ENCODE results near the gene ATL2. TPM values are rescaled to one million over a fixed set of nuclear protein-coding genes. Genes with fewer than 3 reads are reported as not detected.

The ATL2 gene
- total RNA-seq, 1 experiment from 2014 or later: 66.7 TPM

DNA sequence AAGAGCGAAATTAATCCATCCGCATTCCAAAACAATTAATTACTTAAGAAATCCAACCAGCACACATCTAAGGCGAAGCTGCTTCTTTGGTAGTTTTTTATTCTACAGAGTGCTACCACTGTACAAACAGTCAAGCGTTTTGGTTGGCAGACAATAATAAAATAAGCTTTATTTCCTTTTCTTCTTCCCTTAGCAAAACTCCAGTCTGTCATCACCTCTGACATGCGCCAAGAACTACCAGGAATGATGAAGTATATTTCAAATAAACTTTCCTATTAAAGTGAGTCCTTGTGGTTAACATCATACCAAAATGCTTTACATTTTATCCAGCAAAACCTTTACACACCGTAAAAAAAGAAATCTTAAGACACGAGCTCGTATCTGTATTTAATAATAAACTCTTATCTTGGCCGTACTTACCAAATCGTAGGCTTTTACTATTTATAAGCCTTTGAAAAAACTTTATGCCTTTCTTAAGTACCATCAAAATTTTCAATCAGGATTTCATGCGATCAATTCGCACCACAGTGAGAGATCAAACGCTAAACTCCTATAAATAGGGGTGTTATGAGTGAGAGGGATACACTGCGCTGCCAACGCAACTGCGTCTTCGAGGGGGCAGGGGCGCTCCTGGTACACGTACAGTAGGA lies 1.3 kb downstream of the ATL2 start:
- DNase-seq: no peak
- Histone ChIP-seq H3T11ph (ENCODE audit: low read length) (no peak overlapping the region), H2BK20ac (ENCODE audit: low read depth, low read length, poor library complexity, severe bottlenecking) (no peak overlapping the region), H4K5ac (ENCODE audit: insufficient read length, low read depth, low read length) (no peak overlapping the region), H3K4me1 (ENCODE audit: insufficient read depth, low read length) (0 out of 2 replicates have a peak, but pooled peaks cover 2% of the 10 kb centered on the region), H2BK120ac (ENCODE audit: low read depth, low read length, poor library complexity, severe bottlenecking) (no peak overlapping the region), H3K56ac (ENCODE audit: insufficient read length, low read depth, low read length) (no peak overlapping the region), H4K91ac (ENCODE audit: insufficient read length, low read depth, low read length) (no peak overlapping the region), H3K23me2 (ENCODE audit: insufficient read length, low read depth, low read length, poor library complexity, severe bottlenecking) (peaks cover 11% of the 10 kb centered on the region), H3K23ac (ENCODE audit: insufficient read length, low read depth, low read length) (no peak overlapping the region), H2BK5ac (ENCODE audit: insufficient read length, low read length) (no peak overlapping the region), H4K20me1 (ENCODE audit: control insufficient read depth, insufficient read depth, insufficient read length) (no peaks in the 10 kb centered on the region), H3K27me3 (ENCODE audit: insufficient read depth, low read length) (no peaks in the 10 kb centered on the region), H3K79me1 (ENCODE audit: insufficient read depth, low read depth, low read length, poor library complexity, severe bottlenecking) (peaks cover 5% of the 10 kb centered on the region), H2AK5ac (ENCODE audit: insufficient read length, low read length) (no peak overlapping the region), H2AFZ (ENCODE audit: low read length) (no peak overlapping the region), H3K4me2 (ENCODE audit: insufficient read depth, insufficient read length, low read length) (peak overlapping the region; percentile 92), H4K8ac (replicated peaks; ENCODE audit: insufficient read length, low read depth, low read length) (no peak overlapping the region), H2BK12ac (ENCODE audit: insufficient read length, low read depth, low read length) (no peak overlapping the region), H3K9ac (ENCODE audit: extremely low read depth, insufficient read length, low read length) (peak overlapping the region; percentile 84), H3K9me3 (ENCODE audit: control insufficient read depth, low read depth, low read length) (no peaks in the 10 kb centered on the region), H3K27ac (ENCODE audit: insufficient read length, low read depth, low read length) (no peak overlapping the region), H2BK15ac (ENCODE audit: low read depth, low read length) (no peak overlapping the region), H3K18ac (ENCODE audit: insufficient read length, low read depth, low read length) (peak overlapping the region; percentile 87), H3K14ac (ENCODE audit: insufficient read depth, low read length) (peak overlapping the region; percentile 65; the same call in 1 of the 2 replicates), H3K79me2 (ENCODE audit: insufficient read depth, low read length) (peaks cover 45% of the 10 kb centered on the region; the same call in 1 of the 2 replicates), H3K4ac (ENCODE audit: low read depth, low read length) (no peak overlapping the region)
- Mint-ChIP-seq H3K27ac (peak overlapping the region; percentile 30 to 87 (median 55); a peak in 3 of 7 replicates), H3K9me3 (no peaks in the 10 kb centered on the region; a peak in 1 of 5 replicates), H3K4me1 (peaks cover 32 to 44% of the 10 kb centered on the region in 2 experiments), H3K4me3 (peak overlapping the region; percentile 91 to 98), H3K27me3 (ENCODE audit: low read depth) (no peaks in the 10 kb centered on the region), H3K36me3 (ENCODE audit: insufficient read depth in 1 of 3, low read depth in 3 of 3) (peaks cover 0 to 8% (median 0%) of the 10 kb centered on the region in 3 experiments; a peak in 2 of 7 replicates)
- TF ChIP-seq CTCF (conservative IDR thresholded peaks at IDR 0.05): no peak
- WGBS (ENCODE audit: extremely low coverage, insufficient read length, low lambda C conversion rate): no CpG with 5 or more reads among the region's 19 CpGs

All from H9 (cell line).